Right cardiac atrium (tissue), 5 donors: ENCODE results near the gene UBE2N. TPM values are rescaled to one million over a fixed set of nuclear protein-coding genes. Genes with fewer than 3 reads are reported as not detected.
A peak's percentile ranks its signal among the peaks of the same experiment; 100 is the strongest.

Source experiments
- ATAC-seq, 2 donors: fragments of 200-7000 bp; cut with Tn5 transposase; one replicate each; pipeline versions ENCODE4 v1.8.0 to v1.9.1; 2020; ENCODE audit warnings: moderate library complexity in 2 of 2, mild to moderate bottlenecking in 1 of 2
- DNase-seq, 3 donors: peaks; one replicate each; pipeline ENCODE4 v3.0.0-alpha.2; 2020
- H3K27ac ChIP-seq: one replicate; pipeline ENCODE4 v1.5.1; 2013; ENCODE audit warnings: mild to moderate bottlenecking, low read length, control low read depth, moderate library complexity
- H3K27me3 ChIP-seq: one replicate; pipeline ENCODE4 v1.6.1; 2013; ENCODE audit not compliant: control insufficient read depth, insufficient read depth
- H3K4me1 ChIP-seq: one replicate; pipeline ENCODE4 v1.6.1; 2013; ENCODE audit warnings: low read length; ENCODE audit not compliant: control insufficient read depth, insufficient read depth
- H3K4me3 ChIP-seq: one replicate; pipeline ENCODE4 v1.5.1; 2013; ENCODE audit warnings: low read length, control low read depth
- H3K9me3 ChIP-seq: one replicate; pipeline ENCODE4 v1.6.1; 2013; ENCODE audit warnings: low read length; ENCODE audit not compliant: control insufficient read depth
- WGBS: extraction: QIAGEN DNeasy Blood & Tissue Kit; methylation state at CpG from one replicate; pipeline ENCODE4 v1.1.7; 2013; 5-methylcytosine and 5-hydroxymethylcytosine counted together
- intact Hi-C, 4 donors: fragments of 100-400 bp; cut with DNase I; formaldehyde crosslinking; loops; one replicate each; pipeline versions ENCODE4 v1.11.0 to v1.14.0; 2022 to 2023
- polyA plus RNA-seq: library from polyadenylated mRNA; stranded (reverse); fragments of 200-250 nt; gene quantifications from one replicate; pipeline ENCODE4 v1.2.3, GENCODE V29; 2013
- total RNA-seq, 4 donors: library from RNA; stranded (reverse); fragmentation: NEBNext Ultra II Directional; extraction: Animal tissue kit (Norgen Biotek cat#: 25700); gene quantifications; one replicate each; pipeline ENCODE4 v1.2.1, GENCODE V29; 2021
- donor health status: healthy with polysubstance abuse.
- donor health status: DM: no; HTN: yes; CAD: no.
- donor health status: DM: no; HTN: no; CAD: no.
- donor health status: DM: no; HTN: yes; CAD: no; lungs with severe emphysema.
- donor health status: DM: yes; HTN: yes; CAD: no.

The UBE2N gene
- total and polyA plus RNA-seq, 5 donors: 79.2 to 95.2 (median 82.6) TPM

GRCh38 chr12:93461503-93461902 is 19.8 kb upstream of the UBE2N start:
- H3K9me3 ChIP-seq: no peaks in the 10 kb centered on the region
- intact Hi-C loops: no loop called here
- no peak overlapping the region for H3K4me3 ChIP-seq
- peak in 1 of 3 donors; percentile 10 for DNase-seq
- no peak overlapping the region for H3K27ac ChIP-seq
- H3K4me1 ChIP-seq: no peaks in the 10 kb centered on the region
- 77% methylated on average over 3 of the region's 3 CpGs for WGBS
- no peaks in the 10 kb centered on the region for H3K27me3 ChIP-seq
- ATAC-seq: no peak

GRCh38 chr12:93460902-93461301 is 19.2 kb upstream of the UBE2N start:
- H3K27ac ChIP-seq: no peak overlapping the region
- H3K4me3 ChIP-seq: no peak overlapping the region
- DNase-seq: no peak
- intact Hi-C loops: no loop called here
- H3K27me3 ChIP-seq: no peaks in the 10 kb centered on the region
- no peak for ATAC-seq
- WGBS: 62% methylated on average over 7 of the region's 7 CpGs
- H3K4me1 ChIP-seq: no peaks in the 10 kb centered on the region
- no peaks in the 10 kb centered on the region for H3K9me3 ChIP-seq

GRCh38 chr12:93460003-93460402 is 18.3 kb upstream of the UBE2N start:
- Histone ChIP-seq H3K9me3 (no peaks in the 10 kb centered on the region), H3K27me3 (no peaks in the 10 kb centered on the region), H3K27ac (no peak overlapping the region), H3K4me1 (no peaks in the 10 kb centered on the region), H3K4me3 (no peak overlapping the region)
- intact Hi-C loops: no loop called here
- DNase-seq (no peak), ATAC-seq (no peak)
- 75% methylated on average over 6 of the region's 6 CpGs for WGBS

- ATAC-seq: no peak
These were observed 17.4 kb upstream of the UBE2N start for GRCh38 chr12:93459097-93459496.

GRCh38 chr12:93456077-93456476 is 14.3 kb upstream of the UBE2N start:
- intact Hi-C loops: no loop called here
- H3K4me3 ChIP-seq: no peak overlapping the region
- H3K9me3 ChIP-seq: no peaks in the 10 kb centered on the region
- no peaks in the 10 kb centered on the region for H3K4me1 ChIP-seq
- no peaks in the 10 kb centered on the region for H3K27me3 ChIP-seq
- 68% methylated on average over 2 of the region's 2 CpGs for WGBS
- ATAC-seq (no peak), DNase-seq (no peak)
- H3K27ac ChIP-seq: no peak overlapping the region

More at GRCh38 chr12:93459097-93459496, 17.4 kb upstream of the UBE2N start:
- Histone ChIP-seq H3K4me1 (no peaks in the 10 kb centered on the region), H3K9me3 (no peaks in the 10 kb centered on the region), H3K4me3 (no peak overlapping the region), H3K27ac (no peak overlapping the region), H3K27me3 (no peaks in the 10 kb centered on the region)
- peak in 1 of 3 donors; percentile 12 for DNase-seq
- WGBS: 94% methylated on average over 5 of the region's 5 CpGs
- intact Hi-C loops: no loop called here

- DNase-seq: no peak
- H3K27me3 ChIP-seq: no peaks in the 10 kb centered on the region
- no peak for ATAC-seq
- H3K27ac ChIP-seq: no peak overlapping the region
- intact Hi-C loops: no loop called here
- 85% methylated on average over 5 of the region's 5 CpGs for WGBS
- no peak overlapping the region for H3K4me3 ChIP-seq
- H3K9me3 ChIP-seq: no peaks in the 10 kb centered on the region
- no peaks in the 10 kb centered on the region for H3K4me1 ChIP-seq
These were observed 11.9 kb upstream of the UBE2N start for GRCh38 chr12:93453633-93454032.

GRCh38 chr12:93451423-93452158 is 9.8 kb upstream of the UBE2N start:
- no peak overlapping the region for H3K27ac ChIP-seq
- H3K4me1 ChIP-seq: no peaks in the 10 kb centered on the region
- intact Hi-C loops: no loop called here
- DNase-seq (no peak), ATAC-seq (no peak)
- no peaks in the 10 kb centered on the region for H3K9me3 ChIP-seq
- 68% methylated on average over 3 of the region's 3 CpGs for WGBS
- H3K4me3 ChIP-seq: no peak overlapping the region
- no peaks in the 10 kb centered on the region for H3K27me3 ChIP-seq

GRCh38 chr12:93449277-93449676 is 7.5 kb upstream of the UBE2N start:
- 95% methylated on average over 1 of the region's 1 CpG for WGBS
- intact Hi-C loops: no loop called here
- no peak for ATAC-seq

GRCh38 chr12:93448796-93449195 is 7.0 kb upstream of the UBE2N start:
- intact Hi-C loops: no loop called here
- Histone ChIP-seq H3K4me3 (no peak overlapping the region), H3K9me3 (no peaks in the 10 kb centered on the region), H3K27me3 (no peaks in the 10 kb centered on the region), H3K27ac (no peak overlapping the region), H3K4me1 (no peaks in the 10 kb centered on the region)
- DNase-seq: no peak
- WGBS: 70% methylated on average over 5 of the region's 5 CpGs
- ATAC-seq: no peak

More at GRCh38 chr12:93449277-93449676, 7.5 kb upstream of the UBE2N start:
- Histone ChIP-seq H3K9me3 (no peaks in the 10 kb centered on the region), H3K4me1 (no peaks in the 10 kb centered on the region), H3K27ac (no peak overlapping the region), H3K27me3 (no peaks in the 10 kb centered on the region), H3K4me3 (no peak overlapping the region)
- no peak for DNase-seq

- no peak for DNase-seq
- intact Hi-C loops: no loop called here
- Histone ChIP-seq H3K4me1 (no peaks in the 10 kb centered on the region), H3K27ac (no peak overlapping the region), H3K9me3 (no peaks in the 10 kb centered on the region), H3K4me3 (no peak overlapping the region), H3K27me3 (no peaks in the 10 kb centered on the region)
- WGBS: 69% methylated on average over 4 of the region's 4 CpGs
- ATAC-seq: no peak
These were observed 6.0 kb upstream of the UBE2N start for GRCh38 chr12:93447555-93448290.

- Histone ChIP-seq H3K9me3 (no peaks in the 10 kb centered on the region), H3K27me3 (no peaks in the 10 kb centered on the region), H3K4me3 (no peak overlapping the region), H3K4me1 (peaks cover 4% of the 10 kb centered on the region), H3K27ac (no peak overlapping the region)
- no peak for ATAC-seq
- 93% methylated on average over 4 of the region's 4 CpGs for WGBS
- DNase-seq: peak in 1 of 3 donors; percentile 13
- intact Hi-C loops: no loop called here
These were observed 1.8 kb upstream of the UBE2N start for GRCh38 chr12:93443576-93443975.
